HepG2 (cell line): ENCODE measurements around the gene DNAJB12. TPM values are rescaled to one million over a fixed set of nuclear protein-coding genes. Genes with fewer than 3 reads are reported as not detected.

Source experiments
- ATAC-seq: fragments of 200-7000 bp; cut with Tn5 transposase; 3 replicates; pipeline ENCODE4 v1.9.1; 2020; ENCODE audit warnings: mild to moderate bottlenecking, moderate library complexity
- BruUV-seq: library from RNA; stranded (reverse); fragments of 400-500 nt; replicated peaks from 2 replicates; lab custom pipeline; 2021; lab: Mats Ljungman, UMichigan
- CTCF ChIA-PET: fragments of 300-600 bp; formaldehyde crosslinking; extraction: SDS; loops from one replicate; lab custom pipeline; 2021; ENCODE audit warnings: low total read pairs, inconsistent platforms, low intra/inter-chr PET ratio; lab: Yijun Ruan, JAX
- POLR2A ChIA-PET: fragments of 350-600 bp; sonication (Branson Sonifier 250); formaldehyde crosslinking; loops from one replicate; lab custom pipeline; 2020; ENCODE audit warnings: antibody characterized with exemption, inconsistent platforms; lab: Yijun Ruan, JAX
- DNase-seq: peaks from one replicate; pipeline ENCODE4 v3.0.0-alpha.2; 2015; ENCODE audit warnings: low spot score
- FAIRE-seq: peaks from 3 replicates; lab custom pipeline; 2011; peaks lifted over from hg19 to GRCh38; lab: Jason Lieb, UNC
- H2AFZ ChIP-seq: one replicate; pipeline ENCODE4 v1.6.1; 2011; ENCODE audit warnings: low read length, inconsistent platforms
- H3K27ac ChIP-seq: fragments of 300-600 bp; 3 replicates; pipeline ENCODE4 v1.8.0; 2011; ENCODE audit warnings: mixed run types, mild to moderate bottlenecking, mixed read lengths, low read length, inconsistent platforms; ENCODE audit not compliant: insufficient read depth; ENCODE audit errors: extremely low read length
- H3K27me3 ChIP-seq, 2 experiments: fragments of 200-600 bp in 1 of 2; 2 replicates in 1 of 2; 3 replicates in 1 of 2; pipeline versions ENCODE4 v1.6.0 to v1.8.0; 2011; ENCODE audit warnings: low read length in 2 of 2, mild to moderate bottlenecking in 2 of 2, moderate library complexity in 2 of 2, inconsistent platforms in 1 of 2; ENCODE audit not compliant: insufficient read depth in 2 of 2, control insufficient read depth in 1 of 2
- H3K36me3 ChIP-seq, 2 experiments: fragments of 200-600 bp in 1 of 2; replicated peaks in 1 of 2; 2 replicates in 1 of 2; 3 replicates in 1 of 2; pipeline versions ENCODE4 v1.5.1 to v1.8.0; 2011; ENCODE audit warnings: low read length in 2 of 2, inconsistent platforms in 1 of 2; ENCODE audit not compliant: insufficient read depth in 2 of 2, control insufficient read depth in 1 of 2
- H3K4me1 ChIP-seq: 2 replicates; pipeline ENCODE4 v1.5.1; 2012; ENCODE audit warnings: low read length, inconsistent platforms; ENCODE audit not compliant: insufficient read depth
- H3K4me2 ChIP-seq: 2 replicates; pipeline ENCODE4 v1.6.0; 2011; ENCODE audit warnings: low read depth, low read length, inconsistent platforms
- H3K4me3 ChIP-seq, 3 experiments: fragments of 200-600 bp in 1 of 3; sonication (generic), shearing (Covaris generic) in 1 of 3; replicated peaks in 1 of 3; 2 replicates each; pipeline ENCODE4 v1.5.1; 2011 to 2016; ENCODE audit warnings: low read length in 3 of 3, inconsistent platforms in 2 of 3, low read depth in 2 of 3, mild to moderate bottlenecking in 2 of 3, control low read depth in 1 of 3, mixed read lengths in 1 of 3; ENCODE audit not compliant: insufficient read depth in 1 of 3
- H3K79me2 ChIP-seq: one replicate; pipeline ENCODE4 v1.6.1; 2011; ENCODE audit warnings: low read length, inconsistent platforms; ENCODE audit not compliant: insufficient read depth
- H3K9ac ChIP-seq: 2 replicates; pipeline ENCODE4 v1.6.0; 2011; ENCODE audit warnings: mild to moderate bottlenecking, low read depth, low read length, inconsistent platforms; ENCODE audit not compliant: insufficient read depth
- H3K9me3 ChIP-seq: 2 replicates; pipeline ENCODE4 v1.5.1; 2012; ENCODE audit warnings: mild to moderate bottlenecking, low read length
- H4K20me1 ChIP-seq: 2 replicates; pipeline ENCODE4 v1.6.0; 2011; ENCODE audit warnings: inconsistent platforms, mild to moderate bottlenecking, low read length, moderate library complexity; ENCODE audit not compliant: insufficient read depth
- ARID2 ChIP-seq: sonication (generic); formaldehyde crosslinking; IDR thresholded peaks from 2 replicates; pipeline ENCODE4 v1.8.1; 2022; ENCODE audit warnings: mild to moderate bottlenecking, missing genetic modification reagents, borderline replicate concordance
- CREM ChIP-seq, 2 experiments: sonication (generic) in 1 of 2; formaldehyde crosslinking in 1 of 2; IDR thresholded peaks; 2 replicates each; pipeline versions ENCODE4 v1.4.0 to v1.6.1; 2016 to 2020; ENCODE audit warnings: antibody characterized with exemption in 1 of 2, mild to moderate bottlenecking in 1 of 2, missing genetic modification reagents in 1 of 2
- EP300 ChIP-seq, 3 experiments: sonication (generic) in 1 of 3; formaldehyde crosslinking in 1 of 3; IDR thresholded peaks; 2 replicates each; pipeline versions ENCODE4 v1.5.1 to v1.6.1; 2011 to 2020; ENCODE audit warnings: low read depth in 2 of 3, low read length in 2 of 3, borderline replicate concordance in 1 of 3, improper control_type of control experiment in 1 of 3, mild to moderate bottlenecking in 1 of 3, missing genetic modification reagents in 1 of 3, moderate library complexity in 1 of 3
- FOXP4 ChIP-seq: sonication (generic); formaldehyde crosslinking; IDR thresholded peaks from 2 replicates; pipeline ENCODE4 v1.4.0; 2020; ENCODE audit warnings: missing genetic modification reagents
- HNF4G ChIP-seq, 2 experiments: sonication (generic) in 1 of 2; formaldehyde crosslinking in 1 of 2; IDR thresholded peaks; 2 replicates each; pipeline versions ENCODE4 v1.4.0 to v1.6.1; 2011 to 2020; ENCODE audit warnings: borderline replicate concordance in 2 of 2, low read depth in 2 of 2, mild to moderate bottlenecking in 2 of 2, low read length in 1 of 2, missing genetic modification reagents in 1 of 2, moderate library complexity in 1 of 2
- NR2C2 ChIP-seq: sonication (generic); formaldehyde crosslinking; IDR thresholded peaks from 2 replicates; pipeline ENCODE4 v1.4.0; 2020; ENCODE audit warnings: missing genetic modification reagents, mild to moderate bottlenecking, moderate library complexity, borderline replicate concordance
- NR2F6 ChIP-seq, 2 experiments: IDR thresholded peaks; 2 replicates each; pipeline ENCODE4 v1.6.1; 2016; ENCODE audit warnings: antibody characterized with exemption in 1 of 2, mild to moderate bottlenecking in 1 of 2
- PAXIP1 ChIP-seq: sonication (generic); formaldehyde crosslinking; conservative IDR thresholded peaks from 2 replicates; pipeline ENCODE4 v1.4.0; 2020; ENCODE audit warnings: mild to moderate bottlenecking, missing genetic modification reagents, moderate library complexity
- PPARG ChIP-seq: conservative IDR thresholded peaks from 2 replicates; pipeline ENCODE4 v1.6.1; 2016; ENCODE audit warnings: missing biosample characterization, missing genetic modification reagents
- RARA ChIP-seq: IDR thresholded peaks from 2 replicates; pipeline ENCODE4 v1.6.1; 2016; ENCODE audit warnings: missing genetic modification reagents, missing compliant biosample characterization
- RXRB ChIP-seq: IDR thresholded peaks from 2 replicates; pipeline ENCODE4 v1.6.1; 2016; ENCODE audit warnings: borderline replicate concordance, missing genetic modification reagents, missing compliant biosample characterization
- TMF1 ChIP-seq: sonication (generic); formaldehyde crosslinking; IDR thresholded peaks from 2 replicates; pipeline ENCODE4 v1.8.1; 2022; ENCODE audit warnings: low read depth, missing genetic modification reagents
- ZNF34 ChIP-seq: sonication (generic); formaldehyde crosslinking; IDR thresholded peaks from 2 replicates; pipeline ENCODE4 v1.4.0; 2020; ENCODE audit warnings: mild to moderate bottlenecking, missing genetic modification reagents, borderline replicate concordance
- ZNF383 ChIP-seq: sonication (generic); formaldehyde crosslinking; IDR thresholded peaks from 2 replicates; pipeline ENCODE4 v1.4.0; 2020; ENCODE audit warnings: missing genetic modification reagents, mild to moderate bottlenecking, borderline replicate concordance
- ZNF432 ChIP-seq: sonication (generic); formaldehyde crosslinking; IDR thresholded peaks from 2 replicates; pipeline ENCODE4 v1.5.0; 2020; ENCODE audit warnings: missing genetic modification reagents, mild to moderate bottlenecking, borderline replicate concordance
- ZNF460 ChIP-seq: sonication (generic); formaldehyde crosslinking; IDR thresholded peaks from 2 replicates; pipeline ENCODE4 v1.5.1; 2020; ENCODE audit warnings: missing genetic modification reagents, mild to moderate bottlenecking, borderline replicate concordance
- WGBS: methylation state at CpG from one replicate; pipeline ENCODE4 v1.1.6; 2017; ENCODE audit warnings: low lambda C conversion rate; 5-methylcytosine and 5-hydroxymethylcytosine counted together
- in situ Hi-C: cut with HindIII; loops from 2 replicates; pipeline ENCODE4 v1.10.0; 2017; ENCODE audit warnings: low pct_unique_long_range_greater_than_20kb; ENCODE audit not compliant: extremely low pct_ligation_motif_present
- intact Hi-C: fragments of 100-400 bp; cut with micrococcal nuclease; formaldehyde crosslinking; loops from one replicate; pipeline ENCODE4 v1.10.0; 2022; ENCODE audit not compliant: unreplicated experiment
- polyA plus RNA-seq, 8 experiments: library from polyadenylated mRNA; depleted of rRNA in 3 of 8; stranded (reverse) in 7 of 8; unstranded in 1 of 8; fragments of >200 nt; fragmentation: Illumina TruSeq in 4 of 8; extraction: Trizol in 4 of 8; gene quantifications; 2 replicates each; pipeline versions ENCODE4 v1.2.1 to v1.2.3, GENCODE V29; 2011 to 2016; ENCODE audit warnings: low read depth in 4 of 8, missing spikeins in 1 of 8, mixed read lengths in 1 of 8; ENCODE audit not compliant: insufficient read depth in 1 of 8
- total RNA-seq, 5 experiments: library from RNA; depleted of rRNA; stranded (reverse); fragments of >200 nt; fragmentation: Illumina TruSeq; extraction: Trizol; gene quantifications; 2 replicates each; pipeline ENCODE4 v1.2.3, GENCODE V29; 2016; ENCODE audit warnings: low read depth in 1 of 5

The DNAJB12 gene
- total and polyA plus RNA-seq, 2 of the 13 experiments (the other 11 are each of a cell fraction or from before 2014, with no cell fraction given) = 10.8 to 18.2 TPM

DNA sequence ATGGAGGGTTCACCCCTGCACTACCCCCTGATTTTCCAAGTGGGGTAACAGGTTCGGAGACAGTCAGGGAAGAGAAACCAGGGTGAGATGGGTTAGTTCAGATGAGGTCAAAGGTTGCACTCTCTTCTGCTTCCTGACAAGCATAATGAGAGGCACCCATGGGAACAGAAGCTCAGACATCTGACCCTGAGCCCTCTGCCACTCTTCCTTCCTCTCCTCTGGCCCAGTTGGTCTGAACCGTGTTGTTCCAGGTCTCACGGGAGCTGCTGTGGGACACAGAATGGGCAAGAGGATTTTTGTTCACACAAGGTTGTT lies 38.4 kb downstream of the DNAJB12 start:
- Histone ChIP-seq H3K79me2 (no peaks in the 10 kb centered on the region), H3K4me3 (no peak overlapping the region), H3K27ac (no peak overlapping the region), H2AFZ (no peak overlapping the region), H3K36me3 (no peaks in the 10 kb centered on the region), H3K4me1 (peaks cover 72% of the 10 kb centered on the region)
- CTCF ChIA-PET = no interaction called here
- intact Hi-C loops (no loop called here), in situ Hi-C loops (no loop called here)
- DNase-seq = no peak
- TF ChIP-seq EP300 (IDR thresholded peaks at IDR 0.05; ENCODE audit: low read depth in 2 of 2, low read length in 2 of 2) (peak in 1 of 2 experiments; percentile 16; a peak in 1 of 4 replicates), EP300 (CRISPR knock-in tag; IDR thresholded peaks at IDR 0.05; ENCODE audit: borderline replicate concordance) (no peak), PAXIP1 (CRISPR knock-in tag) (peak; percentile 39), PPARG (CRISPR knock-in tag) (peak; percentile 43; the same call in 1 of the 2 replicates), ZNF34 (0 out of 2 replicates have a peak, but pooled peaks have one; percentile 0), NR2C2 (peak; percentile 75), ZNF460 (CRISPR knock-in tag) (no peak), ARID2 (CRISPR knock-in tag) (0 out of 2 replicates have a peak, but pooled peaks have one; percentile 20), FOXP4 (CRISPR knock-in tag) (peak; percentile 4; the same call in 1 of the 2 replicates), ZNF432 (CRISPR knock-in tag) (no peak), ZNF383 (CRISPR knock-in tag) (no peak), NR2F6 (IDR thresholded peaks at IDR 0.05) (peak; percentile 71), NR2F6 (CRISPR knock-in tag; IDR thresholded peaks at IDR 0.05) (peak; percentile 77), HNF4G (IDR thresholded peaks at IDR 0.05; ENCODE audit: borderline replicate concordance, low read depth, low read length) (peak; percentile 16; the same call in 1 of the 2 replicates), HNF4G (CRISPR knock-in tag; IDR thresholded peaks at IDR 0.05; ENCODE audit: borderline replicate concordance, low read depth) (no peak), CREM (IDR thresholded peaks at IDR 0.05) (0 out of 2 replicates have a peak, but pooled peaks have one; percentile 12), CREM (CRISPR knock-in tag; IDR thresholded peaks at IDR 0.05) (no peak), RARA (CRISPR knock-in tag) (peak; percentile 59; the same call in 1 of the 2 replicates), RXRB (CRISPR knock-in tag) (peak; percentile 38; the same call in 1 of the 2 replicates), TMF1 (0 out of 2 replicates have a peak, but pooled peaks have one; percentile 7)
- TF ChIP-seq, all 625 proteins: peak for 13
- WGBS = 19% methylated on average over 3 of the region's 3 CpGs
- BruUV-seq = no TSS peak
- Histone ChIP-seq H4K20me1 (no peaks in the 10 kb centered on the region), H3K4me2 (peak overlapping the region; percentile 33), H3K27me3 (no peaks in the 10 kb centered on the region), H3K9ac (no peak overlapping the region), H3K9me3 (no peaks in the 10 kb centered on the region)
- ATAC-seq (no peak), FAIRE-seq (no peak)
- POLR2A ChIA-PET = interaction anchor here (1.0 to 8.1 kb wide), 6 partner anchors 10 to 62 kb away, joined by 4 to 168 read pairs (median 5); partner anchors contain the start of gene DDIT4
